Measurements from ENCODE around the gene KRTAP29-1.

Gene KRTAP29-1

DNA sequence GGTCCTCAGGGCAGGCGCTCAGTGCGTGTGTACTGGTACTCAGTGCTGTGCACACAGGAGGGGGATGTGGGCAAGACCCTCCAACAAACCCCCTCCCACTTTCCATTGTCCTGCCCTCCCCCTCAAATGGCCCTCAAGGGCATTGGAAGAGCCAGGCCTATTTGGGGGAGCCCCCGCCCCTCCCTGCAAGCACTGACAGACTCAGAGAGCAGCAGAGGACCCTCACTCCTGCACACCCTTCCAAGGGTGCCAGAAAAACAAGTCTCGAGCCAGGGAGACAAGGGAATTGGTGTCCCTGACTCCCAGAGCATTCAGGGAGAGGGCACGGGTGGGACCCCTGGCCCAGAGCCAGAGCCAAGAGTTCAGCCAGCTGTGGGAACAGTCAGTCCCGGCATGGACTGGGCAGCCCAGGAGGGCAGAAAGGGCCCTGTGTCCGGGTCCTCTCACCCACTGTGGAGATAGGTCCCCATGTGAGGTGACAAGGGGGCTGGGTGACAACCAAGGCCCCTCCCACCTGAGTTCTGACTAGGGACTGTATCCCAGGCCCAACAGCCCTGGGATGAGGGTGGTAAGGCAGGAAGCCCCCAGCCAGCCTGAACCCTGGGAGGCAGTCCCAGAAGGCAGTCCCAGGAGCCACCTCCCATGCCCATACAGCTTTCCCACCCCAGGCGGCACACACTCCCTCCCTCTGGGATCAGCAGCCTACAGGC lies 24.9 kb upstream of the KRTAP29-1 start:
- DNase-seq = no peak

DNA sequence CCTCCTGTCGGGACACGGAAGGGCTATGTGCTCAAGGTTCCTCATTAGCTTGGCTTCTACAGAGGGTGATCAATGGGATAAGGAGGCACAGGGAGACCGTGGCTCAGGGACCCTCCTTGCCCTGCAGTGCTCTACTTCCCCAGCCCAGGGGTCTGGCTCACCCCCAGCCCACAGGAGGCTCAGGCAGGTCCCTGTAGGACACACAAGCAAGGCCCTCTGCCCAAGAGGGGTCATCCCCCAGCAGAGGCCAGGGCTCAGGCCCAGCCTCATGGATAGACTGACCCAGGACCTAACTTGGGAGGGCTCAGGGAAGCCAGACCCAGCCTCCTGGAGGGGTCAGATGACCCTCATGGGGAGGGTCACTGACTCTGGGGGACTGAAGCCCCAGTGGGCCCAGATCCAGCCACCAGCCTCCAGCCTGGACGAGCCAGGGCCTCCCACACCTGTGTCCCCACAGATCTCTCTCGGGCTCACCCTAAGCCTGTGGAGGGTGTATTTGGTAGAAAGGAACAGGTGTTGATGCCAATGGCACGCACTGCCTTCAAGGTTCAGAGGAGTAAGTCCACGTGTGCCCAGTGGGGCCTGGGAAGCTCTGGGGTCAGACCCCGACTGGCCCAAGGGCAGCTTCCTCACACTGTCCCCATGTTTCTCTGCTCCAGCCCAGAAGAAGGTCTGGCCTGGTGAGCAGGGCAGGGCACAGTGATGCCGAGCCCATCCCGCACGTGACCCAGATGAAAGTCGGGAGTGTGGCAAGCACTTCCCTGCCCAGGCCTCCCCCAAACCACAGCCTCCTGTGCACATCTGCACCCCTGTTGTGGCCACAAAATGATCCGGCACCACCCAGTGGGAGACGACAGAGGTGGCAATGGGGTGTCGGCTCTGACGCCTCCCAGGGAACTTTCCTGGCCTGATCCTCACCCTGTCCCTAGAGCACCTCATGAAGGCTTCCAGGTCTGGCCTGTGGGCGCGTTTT lies 23.8 kb upstream of the KRTAP29-1 start:
- DNase-seq = no peak

DNA sequence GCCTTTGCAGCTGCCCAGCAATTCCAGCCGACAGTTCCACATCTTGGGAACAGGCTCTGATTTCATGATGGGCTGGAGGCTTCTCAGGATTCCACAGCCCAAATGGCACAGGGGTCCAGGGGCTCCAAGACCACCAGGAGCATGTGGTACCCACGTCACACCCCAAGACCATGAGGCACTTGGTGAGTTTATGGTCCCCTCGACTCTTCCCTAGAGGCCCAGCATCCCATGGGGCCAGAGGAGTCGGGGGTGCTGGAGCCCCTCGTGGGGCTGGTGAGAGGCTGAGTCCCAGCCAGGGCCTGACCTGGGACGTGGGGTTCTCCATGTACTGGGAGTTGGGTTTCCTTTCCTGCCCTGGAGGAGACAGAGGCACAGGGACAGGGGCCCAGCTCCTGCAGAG lies 23.0 kb upstream of the KRTAP29-1 start:
- no peak for DNase-seq

DNA sequence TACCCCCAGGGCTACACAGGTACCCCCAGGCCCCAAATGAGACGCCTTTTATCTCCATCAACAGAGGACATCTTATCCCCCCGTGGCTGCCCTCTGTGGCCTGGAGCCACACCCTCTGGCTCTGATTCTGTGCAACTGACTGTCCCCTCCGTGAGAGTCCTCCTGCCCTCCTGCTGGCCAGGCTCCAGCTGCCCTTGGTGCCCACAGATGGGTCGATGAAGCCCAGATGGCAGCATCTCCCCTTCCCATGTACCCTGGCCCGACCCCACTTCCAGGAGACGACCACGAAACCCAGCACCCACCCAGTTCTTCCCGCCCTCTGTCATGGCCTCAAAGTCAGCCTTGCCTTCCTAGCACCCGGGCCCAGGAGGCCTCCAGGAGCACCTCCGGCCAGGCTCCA lies 22.5 kb upstream of the KRTAP29-1 start:
- no peak for DNase-seq

DNA sequence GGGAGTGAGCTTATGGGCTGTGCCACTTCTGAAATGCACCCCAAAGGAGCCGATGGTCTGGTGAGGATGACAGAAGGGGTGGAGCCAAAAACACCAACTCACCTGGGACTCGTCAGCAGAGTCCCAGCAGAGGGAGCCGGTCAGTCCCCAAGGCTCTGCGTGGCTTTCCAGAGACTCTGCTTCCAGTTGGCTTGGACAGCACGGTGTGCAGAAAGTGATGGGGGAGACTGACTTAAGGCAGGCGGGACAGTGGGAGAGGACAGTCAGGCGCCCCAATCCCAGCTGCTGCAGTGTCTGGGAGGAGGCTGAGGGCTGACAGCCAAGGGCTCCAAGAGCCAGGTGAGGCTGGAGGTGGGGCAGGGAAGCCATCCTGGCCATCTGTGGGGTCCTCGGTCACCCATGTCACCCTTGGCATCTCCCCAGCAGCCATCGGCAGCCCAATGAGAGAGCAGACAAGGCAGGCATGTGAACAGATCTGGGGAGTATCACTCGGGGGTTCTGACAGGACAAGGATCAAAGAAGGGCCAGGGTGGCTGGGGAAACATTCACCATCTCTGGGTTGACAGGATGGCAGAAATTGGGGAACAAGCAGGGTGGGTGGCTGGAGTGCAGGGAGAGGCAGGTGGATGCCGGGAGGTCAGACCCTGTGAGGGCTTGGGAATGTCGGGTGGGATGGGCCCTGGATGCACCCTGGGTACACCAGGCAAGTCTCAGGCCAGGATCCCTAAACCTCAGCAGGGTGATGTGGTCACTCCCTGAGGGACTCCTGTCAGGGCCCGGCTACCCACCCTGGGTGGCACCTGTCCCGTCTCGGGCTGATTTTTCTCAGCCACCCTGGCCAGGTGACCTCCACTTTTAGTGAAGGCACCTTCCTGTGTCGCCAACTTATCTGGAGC lies 21.8 kb upstream of the KRTAP29-1 start:
- DNase-seq = no peak

DNA sequence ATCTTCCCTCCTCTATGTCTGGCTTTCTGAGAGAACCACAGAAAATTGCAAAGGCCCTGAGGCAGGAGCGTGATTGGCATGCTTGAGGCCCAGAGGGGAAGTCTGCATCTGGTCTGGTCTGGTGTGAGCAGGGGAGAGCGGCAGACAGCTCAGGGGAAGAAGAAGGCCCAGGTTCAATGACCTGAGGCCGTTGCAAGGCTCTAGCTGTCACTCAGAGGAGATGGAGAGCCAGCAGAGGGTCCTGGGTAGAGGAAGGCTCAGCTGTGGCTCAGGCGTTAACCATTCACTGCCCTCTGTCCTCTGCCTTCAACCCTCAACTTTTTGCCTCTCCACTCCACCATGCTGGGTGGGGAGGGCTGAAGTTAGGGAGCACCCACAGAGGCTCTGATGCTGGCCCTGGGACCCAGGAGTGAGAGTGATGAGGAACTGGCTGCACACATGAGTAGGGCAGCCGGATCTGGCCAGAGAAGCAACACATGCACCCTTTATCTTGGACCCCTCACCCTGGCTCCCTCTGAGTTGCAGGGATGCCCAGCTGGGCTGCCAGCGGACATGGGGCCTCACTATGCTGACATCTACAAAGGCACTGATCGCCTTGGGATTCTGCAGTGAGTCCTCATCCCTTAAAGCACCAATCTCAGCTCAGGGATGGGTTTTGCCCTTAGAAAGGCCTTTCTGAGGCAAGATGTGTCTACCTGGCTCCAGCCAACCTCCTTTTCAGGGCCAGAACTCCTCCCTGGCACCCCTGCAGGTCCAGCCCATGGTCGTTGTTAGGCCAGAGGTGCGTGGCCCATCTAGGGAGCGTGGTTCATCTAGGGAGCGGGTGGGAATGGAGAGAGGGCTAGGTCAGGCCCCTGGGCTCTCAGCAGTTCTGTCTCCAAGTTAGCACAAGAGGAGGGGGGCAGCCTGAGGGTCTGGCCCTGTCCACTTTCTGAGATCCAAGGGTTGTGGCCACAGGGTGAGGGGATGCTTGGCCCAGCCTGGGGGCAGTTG lies 20.5 kb upstream of the KRTAP29-1 start:
- DNase-seq = no peak

DNA sequence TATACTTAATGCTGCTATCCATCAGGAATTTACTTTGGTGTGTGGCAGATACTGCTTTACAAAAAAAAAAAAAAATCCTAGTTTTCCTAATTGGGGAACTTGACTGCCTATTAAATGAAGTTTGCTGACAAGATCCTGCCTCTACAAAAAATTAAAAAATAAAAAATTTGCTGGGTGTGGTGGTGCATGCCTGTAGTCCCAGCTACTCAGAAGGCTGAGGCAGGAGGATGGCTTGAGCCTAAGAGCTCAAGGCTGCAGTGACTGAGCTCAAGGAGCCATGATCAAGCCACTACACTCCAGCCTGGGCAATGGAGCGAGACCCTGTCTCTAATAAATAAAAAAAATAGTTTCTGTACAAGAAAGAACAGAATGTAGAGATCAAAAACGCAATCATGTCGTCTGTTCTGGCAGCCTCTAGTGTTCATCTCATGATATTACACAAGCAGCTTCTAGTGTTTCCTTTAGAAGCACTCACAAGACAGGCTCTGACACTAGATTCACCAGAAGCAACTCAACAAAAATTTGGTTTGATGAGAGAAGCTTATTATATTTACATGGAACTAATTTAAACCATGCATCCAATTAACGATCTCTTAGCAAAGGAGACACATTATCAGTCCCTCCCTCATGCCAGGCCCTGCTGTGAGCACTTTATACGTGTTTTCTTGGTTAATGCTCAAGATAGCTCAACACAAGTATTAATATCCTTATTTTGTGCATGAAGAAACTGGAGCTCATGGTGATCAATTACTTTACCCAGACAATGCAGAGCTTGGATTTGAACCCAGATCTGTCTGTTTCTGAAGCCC lies 19.6 kb upstream of the KRTAP29-1 start:
- no peak for DNase-seq

DNA sequence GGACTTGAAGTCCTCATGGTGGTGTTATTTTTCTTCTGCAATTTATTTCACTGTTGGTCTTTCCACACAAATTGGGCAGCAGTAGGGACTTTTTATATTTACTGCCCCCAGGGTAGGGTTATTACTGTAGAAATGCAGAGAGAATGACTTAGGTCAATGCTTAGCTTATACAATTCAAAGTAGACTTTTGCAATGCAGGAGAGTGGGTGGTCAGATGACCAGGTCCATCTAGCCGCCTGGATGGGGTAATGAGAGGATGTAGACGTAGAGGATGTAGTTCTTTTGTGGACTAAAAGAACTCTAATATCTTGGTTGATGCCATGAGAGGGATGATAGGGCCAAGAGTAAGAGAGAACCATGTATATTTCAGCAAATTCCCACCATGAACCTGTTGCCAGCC lies 15.6 kb upstream of the KRTAP29-1 start:
- no peak for DNase-seq

DNA sequence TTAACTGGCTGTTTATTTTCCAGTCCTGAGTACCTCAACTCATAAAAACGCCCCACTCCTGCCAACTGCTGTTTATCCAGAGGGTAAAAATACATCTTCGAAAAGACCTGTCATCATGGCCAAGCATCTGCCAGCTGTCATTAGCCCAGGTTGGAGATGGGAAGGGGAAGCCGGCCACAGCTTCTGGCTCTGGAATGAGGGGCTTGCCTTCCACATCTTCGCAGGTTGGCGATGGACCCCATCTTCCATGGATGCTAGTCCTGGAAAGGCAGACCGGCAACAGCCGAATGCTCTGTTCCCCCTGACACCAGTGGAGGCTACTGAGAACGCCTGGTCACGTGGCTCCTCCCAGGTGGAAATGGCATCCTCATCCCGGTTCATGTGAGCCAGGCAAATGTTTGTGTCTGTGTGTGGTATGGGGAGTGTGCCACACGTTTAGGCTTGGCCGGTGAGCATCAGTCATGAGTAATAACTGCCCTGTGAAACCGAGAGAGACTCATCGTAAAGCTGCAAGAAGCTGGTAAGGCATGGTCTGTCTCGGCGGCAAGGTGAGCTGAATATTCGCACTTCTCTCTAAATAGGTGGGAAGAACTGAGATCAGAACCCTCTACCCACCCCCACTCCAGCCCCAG lies 13.3 kb upstream of the KRTAP29-1 start:
- DNase-seq = no peak

DNA sequence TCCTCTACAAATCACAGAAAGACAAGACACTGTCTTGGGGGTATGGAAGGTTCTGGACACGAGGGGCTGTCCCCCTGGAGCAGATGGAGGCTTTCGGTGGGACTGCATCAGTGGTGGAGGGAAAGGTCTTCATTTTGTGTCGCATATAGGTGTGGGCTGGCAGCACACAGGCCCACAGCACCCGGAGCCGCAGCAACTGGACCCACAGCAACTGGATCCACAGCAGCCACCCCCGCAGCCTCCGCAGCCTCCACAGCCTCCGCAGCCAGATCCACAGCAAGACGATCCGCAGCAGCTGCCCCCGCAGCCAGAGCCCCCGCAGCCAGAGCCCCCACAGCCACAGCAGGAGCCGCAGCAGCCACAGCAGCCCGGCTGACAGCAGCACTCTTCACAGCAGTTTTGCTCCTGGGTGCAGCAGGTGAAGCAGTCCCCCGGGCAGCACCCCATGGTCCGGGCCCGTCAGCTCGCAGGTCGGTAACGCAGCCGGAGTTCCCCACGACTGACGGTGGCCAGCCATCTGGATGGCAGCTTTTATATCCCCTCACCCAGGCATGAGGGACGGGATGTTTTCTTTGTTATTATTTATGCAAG lies 12.6 kb upstream of the KRTAP29-1 start, which contains the start of gene KRTAP17-1:
Gene KRTAP17-1 (minus strand): TSS at position 507 of the 591 bp plus-strand sequence. CDS start 60 bp downstream, at position 447.
- DNase-seq = no peak

DNA sequence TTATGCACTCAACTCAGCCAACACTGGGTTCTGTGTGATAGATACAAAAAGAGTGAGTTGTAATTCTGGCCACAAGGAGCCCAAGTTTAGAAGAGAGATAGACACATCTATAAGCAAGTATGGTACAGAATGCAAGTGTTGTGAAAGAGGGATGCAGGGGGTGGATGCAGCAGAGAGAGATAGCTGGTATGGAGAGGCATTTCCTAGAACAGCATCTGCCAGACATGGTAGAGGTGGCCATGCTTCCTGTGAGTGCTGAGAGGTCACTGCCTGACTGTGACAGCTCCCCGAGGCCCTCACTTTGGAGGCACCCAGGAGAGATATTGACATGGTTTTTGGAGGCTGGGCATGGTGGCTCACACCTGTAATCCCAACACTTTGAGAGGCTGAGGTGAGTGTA lies 8.5 kb upstream of the KRTAP29-1 start:
- DNase-seq = no peak

DNA sequence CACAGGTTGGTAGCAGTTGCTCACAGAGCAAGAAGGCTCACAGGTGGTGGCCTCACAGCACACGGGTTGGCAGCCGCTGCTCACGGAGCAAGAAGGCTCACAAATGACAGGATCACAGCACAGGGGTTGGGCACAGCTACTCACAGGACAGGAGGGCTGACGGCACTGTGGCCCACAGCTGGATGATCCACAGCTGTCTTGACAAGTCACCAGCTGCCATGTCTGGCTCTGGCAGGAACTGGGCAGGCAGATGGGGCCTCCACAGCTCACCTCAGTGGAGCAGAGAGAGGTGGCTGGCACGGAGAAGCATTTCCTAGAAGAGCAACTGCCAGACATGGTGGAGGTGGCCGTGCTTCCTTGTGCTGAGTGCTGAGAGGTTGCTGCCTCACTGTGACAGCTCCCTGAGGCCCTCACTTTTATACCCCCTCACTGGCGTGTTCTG lies 6.3 kb upstream of the KRTAP29-1 start, which contains the start of gene KRTAP16-1:
Gene KRTAP16-1 (minus strand): TSS at position 392 of the 442 bp plus-strand sequence. CDS start 56 bp downstream, at position 336.
- no peak for DNase-seq

DNA sequence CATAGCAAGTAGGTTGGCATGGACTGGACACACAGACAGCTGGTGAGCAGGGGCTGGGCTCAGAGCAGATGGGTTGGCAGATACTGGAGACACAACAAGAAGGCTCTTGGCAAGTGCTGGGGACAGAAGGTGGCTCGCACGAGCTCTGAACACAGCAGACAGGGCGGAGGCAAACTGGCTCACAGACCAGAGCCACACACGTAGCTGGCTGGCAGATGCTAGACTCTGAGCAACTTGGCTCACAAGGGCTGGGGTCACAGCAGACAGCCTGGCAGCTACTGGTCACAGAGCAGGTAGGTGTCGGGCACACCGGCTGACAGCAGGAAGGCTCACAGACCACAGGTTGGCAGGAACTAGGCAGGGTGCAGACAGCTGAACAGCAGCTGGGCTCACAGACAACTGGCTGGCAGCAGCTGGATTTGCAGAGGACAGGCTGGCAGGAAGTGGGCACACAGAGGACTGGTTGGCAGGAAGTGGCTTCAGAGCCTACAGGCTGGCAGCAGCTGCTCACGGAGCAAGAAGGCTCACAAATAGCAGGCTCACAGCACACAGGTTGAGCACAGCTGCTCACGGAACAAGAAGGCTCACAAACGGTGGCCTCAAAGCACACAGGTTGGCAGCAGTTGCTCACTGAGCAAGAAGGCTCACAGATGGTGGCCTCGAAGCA lies 5.7 kb upstream of the KRTAP29-1 start:
- peak; percentile 32 for DNase-seq

DNA sequence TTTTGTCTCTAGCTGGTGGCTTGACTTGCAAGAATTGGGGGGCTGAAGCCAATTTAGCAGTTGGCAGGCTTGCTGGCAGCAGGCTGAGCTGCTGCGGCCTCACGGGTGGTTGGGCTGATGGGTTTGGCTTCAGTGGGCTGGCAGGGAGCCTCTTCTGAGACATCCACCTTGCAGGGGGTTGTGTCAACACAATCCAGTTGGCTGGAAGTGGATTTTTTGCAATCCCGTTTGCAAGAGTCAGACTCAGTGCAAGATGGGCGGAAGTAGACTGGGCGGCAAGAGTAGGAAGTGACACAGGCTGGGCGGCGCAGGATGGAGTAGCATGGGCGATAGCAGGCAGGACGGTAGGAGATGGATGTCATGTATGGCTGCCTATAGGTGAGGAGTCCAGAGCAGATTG lies 5.0 kb upstream of the KRTAP29-1 start:
- no peak for DNase-seq

DNA sequence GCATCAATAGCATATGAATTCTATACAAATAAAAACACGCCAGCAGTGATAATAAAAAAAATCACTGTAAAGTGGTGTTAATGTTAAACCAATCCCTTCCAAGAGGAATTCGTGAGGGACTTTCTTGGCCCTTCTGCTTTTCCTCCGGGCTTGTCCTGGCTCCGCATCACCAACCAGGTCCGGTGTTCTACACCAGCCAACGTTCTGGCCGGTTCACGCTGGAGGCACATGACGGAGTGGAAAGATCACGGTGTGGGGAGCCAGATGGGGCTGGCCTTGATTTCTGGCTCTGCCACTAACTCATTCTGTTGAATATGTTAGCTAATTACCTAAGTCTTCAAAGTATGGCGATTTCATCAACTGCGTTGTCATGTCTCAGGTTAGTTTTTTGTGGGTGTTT lies 1.4 kb upstream of the KRTAP29-1 start:
- no peak for DNase-seq

DNA sequence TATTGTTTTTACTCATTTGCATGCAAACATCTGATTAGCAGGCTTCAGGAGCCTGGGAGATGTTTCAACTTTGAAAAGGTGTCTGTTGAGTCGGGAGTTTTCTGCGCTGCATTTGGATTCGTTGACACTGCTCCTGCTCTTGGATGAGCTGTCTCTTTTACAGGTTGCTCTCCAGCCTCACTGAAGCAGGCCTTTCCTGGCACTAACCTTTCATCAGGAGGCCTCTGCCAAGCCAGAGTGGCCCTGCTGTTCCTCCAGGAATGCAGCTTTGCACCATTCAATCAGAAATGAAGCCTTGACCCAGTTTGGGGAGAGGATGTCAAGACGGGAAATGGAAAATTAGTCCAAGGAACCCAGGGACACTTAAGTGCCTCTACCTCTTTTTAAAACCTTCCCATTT lies 330 bp upstream of the KRTAP29-1 start:
- no peak for DNase-seq

DNA sequence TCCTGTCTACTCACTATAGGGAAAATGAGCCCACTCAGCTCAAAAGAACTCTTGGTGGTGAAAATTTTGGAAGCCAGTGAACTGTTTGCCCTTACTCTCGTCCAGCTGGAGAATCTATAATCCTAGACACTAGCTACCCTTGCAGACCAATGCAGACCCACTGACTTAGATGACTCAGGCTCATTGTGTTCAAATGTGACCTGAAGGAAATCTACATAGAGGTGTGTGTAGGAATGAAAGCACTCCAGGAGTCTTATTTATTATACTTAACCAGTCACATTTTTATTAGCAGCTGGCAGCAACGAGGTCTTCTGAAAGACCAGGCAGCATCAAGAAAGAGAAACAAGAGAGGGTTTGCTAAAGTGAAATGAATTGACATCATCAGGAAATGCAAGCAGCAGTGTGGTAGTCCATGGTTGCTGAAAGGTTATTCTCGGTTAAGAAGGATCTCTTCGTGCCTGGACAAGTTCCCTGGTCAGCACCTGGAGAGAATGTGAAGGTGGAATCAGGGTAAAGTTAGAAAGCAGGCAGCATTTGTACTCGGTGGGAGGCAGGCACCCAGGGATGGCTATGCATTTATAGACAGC lies 1.4 kb downstream of the KRTAP29-1 start:
- DNase-seq = no peak

DNA sequence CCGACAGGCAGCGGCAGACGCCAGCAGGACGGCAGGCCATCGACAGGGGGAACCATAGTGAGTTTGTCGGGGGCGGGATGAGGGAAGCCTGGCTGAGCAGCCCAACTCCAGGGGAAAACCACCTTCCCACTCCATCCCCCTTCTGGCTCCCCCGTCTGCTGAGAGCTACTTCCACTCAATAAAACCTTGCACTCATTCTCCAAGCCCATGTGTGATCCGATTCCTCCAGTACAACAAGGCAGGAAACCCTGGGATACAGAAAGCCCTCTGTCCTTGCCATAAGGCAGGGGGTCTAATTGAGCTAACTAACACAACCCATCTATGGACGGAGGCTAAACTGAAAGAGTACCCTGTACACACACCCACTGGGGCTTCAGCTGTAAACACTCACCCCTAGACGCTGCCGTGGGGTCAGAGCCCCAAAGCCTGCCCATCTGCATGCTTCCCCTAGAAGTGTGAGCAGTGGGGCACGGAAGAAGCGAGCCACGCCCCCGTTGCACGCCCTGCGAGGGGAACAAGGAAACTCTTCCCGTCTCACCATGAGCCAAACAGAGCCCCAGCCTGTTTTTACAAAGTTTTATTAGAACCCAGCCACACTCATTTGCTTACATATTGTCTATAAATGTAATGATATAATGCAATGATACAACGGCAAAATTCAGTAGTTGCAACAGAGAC lies 4.1 kb downstream of the KRTAP29-1 start:
- no peak for DNase-seq

Measured in stimulated activated CD4-positive, alpha-beta T cell treated with anti-CD3 and anti-CD28 coated beads, Interleukin-12 subunit alpha, Interleukin-12 subunit beta, amount 100 ng/mL, for 4 hours (primary cell).